Activated T-cell treated with anti-CD3 and anti-CD28 coated beads for 24 hours (primary cell): ENCODE results near the gene CIART.
"Not testable (repeated sequence)": the region's sequence is repeated elsewhere in the genome, so short reads cannot be mapped to it uniquely, and the experiment has no call there.

Source experiments
- DNase-seq: peaks from one replicate; pipeline ENCODE4 v3.0.0-alpha.2; 2020; ENCODE audit warnings: low read depth

The CIART gene

DNA sequence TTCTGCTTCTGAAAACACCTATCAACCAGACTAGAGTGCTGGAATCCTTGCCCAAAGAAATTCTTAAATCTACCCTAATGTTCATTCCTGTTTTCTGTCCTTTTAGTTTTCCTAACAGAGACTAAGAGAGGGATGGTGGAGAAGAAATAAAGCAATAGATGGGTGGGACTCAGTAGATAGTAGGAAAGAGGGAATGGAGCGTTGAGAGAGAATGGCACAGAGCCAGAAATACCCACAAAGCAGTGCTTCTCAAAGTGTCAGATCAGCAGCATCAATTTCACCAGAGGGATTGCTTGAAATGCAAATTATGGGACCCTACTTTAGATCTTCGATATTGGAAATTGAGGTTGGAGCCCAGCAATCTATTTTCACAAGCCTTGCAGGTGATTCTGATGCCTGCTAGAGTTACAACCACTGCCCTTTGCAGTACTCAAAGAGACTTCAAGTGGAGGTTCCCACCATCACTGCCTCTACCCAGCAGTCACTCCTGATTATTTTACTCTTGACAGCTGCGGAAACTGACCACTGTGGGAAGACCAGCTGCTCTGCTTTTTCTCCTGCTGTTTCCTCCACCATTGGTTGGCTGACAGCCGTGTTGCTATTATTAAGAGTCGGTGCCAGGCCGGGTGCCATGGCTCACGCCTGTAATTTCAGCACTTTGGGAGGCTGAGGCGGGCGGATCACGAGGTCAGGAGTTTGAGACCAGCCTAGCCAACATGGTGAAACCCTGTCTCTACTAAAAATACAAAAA lies 27.6 kb downstream of the CIART start:
- no peak for DNase-seq

DNA sequence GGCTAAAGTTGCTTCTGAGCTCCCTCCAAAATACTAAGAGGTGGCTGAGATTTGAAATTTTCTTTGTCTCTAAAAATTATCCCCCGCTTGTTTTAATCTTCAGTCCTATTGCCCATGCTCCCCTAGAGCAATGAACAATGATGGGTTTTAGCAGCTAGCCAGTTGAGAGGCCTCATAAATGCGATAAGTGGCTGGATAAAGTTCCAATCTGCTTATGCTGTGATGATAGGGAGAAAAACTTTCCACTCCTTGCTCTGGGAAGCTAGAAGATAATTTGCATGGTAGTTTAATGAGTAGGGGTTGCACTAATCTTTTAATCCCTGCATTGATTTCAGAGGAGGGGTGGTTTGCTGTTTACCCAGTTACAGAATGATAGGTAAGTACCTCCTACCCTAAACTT lies 29.4 kb downstream of the CIART start:
- no peak for DNase-seq

DNA sequence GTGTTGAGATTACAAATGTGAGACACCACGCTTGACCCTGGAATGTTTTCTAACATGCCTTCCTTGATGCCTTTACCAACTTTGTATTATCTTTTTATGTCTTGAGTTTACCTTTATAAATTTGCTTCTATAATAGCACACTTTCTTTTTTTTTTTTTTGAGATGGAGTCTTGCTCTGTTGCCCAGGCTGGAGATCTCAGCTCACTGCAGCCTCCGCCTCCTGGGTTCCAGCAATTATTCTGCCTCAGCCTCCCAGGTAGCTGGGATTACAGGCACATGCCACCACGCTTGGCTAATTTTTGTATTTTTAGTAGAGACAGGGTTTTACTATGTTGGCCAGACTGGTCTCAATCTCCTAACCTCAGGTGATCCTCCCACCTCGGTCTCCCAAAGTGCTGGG lies 32.3 kb downstream of the CIART start:
- not testable (repeated sequence) for DNase-seq

DNA sequence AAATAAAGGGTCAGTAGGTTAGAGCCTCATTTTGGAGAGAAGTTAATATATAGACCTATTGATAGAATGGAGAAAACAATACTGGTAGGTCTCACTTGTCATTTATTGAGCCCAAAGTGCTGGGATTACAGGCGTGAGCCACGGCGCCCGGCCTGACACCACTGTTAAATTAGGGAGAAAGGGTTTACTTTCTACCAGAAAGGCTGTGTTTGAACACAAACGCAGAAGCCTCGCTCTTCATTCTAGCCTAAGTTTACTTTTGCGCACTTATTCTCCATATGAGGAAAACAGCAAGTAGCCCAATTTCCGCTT lies 38.3 kb downstream of the CIART start:
- no peak for DNase-seq

DNA sequence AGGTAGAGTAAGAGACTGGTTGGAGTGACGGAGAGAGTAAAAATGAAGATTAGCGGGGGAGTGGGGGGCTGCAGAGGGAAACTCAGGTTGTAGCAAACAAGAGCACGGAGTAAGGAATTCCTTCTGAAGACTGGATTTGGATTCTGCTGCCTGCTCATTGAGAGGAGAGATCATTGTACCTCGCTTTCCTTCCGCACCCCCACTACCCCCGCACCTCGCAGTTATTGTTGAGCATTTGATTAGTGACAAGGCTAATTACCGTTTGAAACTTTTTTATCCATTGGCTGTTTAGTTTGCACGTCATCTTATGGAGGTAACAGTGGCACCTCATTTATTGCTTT lies 39.4 kb downstream of the CIART start:
- no peak for DNase-seq

DNA sequence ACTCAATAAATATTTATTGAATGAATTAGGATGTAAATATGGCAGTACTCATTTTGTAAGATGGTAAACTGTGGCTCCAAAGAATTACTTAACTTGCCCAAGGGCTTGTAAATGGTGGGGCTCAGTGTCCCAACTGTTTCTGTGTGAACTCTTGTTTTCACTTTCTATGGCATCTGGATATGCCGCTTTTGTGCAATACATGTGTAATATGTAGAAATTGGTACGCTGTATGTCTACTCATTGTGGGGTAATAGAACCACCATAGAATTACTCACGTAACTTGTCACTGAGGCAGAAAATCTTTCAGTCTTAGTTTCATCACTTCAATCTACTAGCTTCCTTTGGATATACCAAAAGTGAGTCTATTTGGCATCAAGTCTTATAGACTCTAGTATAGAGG lies 40.0 kb downstream of the CIART start:
- DNase-seq, result peak; percentile 4

DNA sequence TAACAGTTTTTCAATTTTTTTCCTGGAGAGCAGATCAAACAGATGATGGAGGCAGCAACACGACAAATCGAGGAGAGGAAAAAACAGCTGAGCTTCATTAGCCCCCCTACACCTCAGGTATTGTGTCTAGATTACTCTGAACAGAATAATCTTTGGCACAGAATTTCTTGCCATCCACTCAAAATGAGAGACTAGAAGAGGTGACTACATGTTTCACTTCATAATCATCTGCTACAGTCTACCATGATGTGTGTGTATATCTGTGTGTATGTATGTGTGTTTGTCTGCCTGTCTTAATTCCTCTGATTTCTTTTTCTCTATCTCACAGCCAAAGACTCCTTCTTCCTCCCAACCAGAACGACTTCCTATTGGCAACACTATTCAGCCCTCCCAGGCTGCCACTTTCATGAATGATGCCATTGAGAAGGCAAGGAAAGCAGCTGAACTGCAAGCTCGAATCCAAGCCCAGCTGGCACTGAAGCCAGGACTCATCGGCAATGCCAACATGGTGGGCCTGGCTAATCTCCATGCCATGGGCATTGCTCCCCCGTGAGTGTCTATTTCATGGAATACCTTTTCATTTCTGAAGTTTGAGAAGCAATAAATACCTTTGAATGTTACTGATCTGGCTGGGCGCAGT lies 50.4 kb downstream of the CIART start:
- DNase-seq, result no peak
